Fibroblast of skin of left biceps (primary cell): ENCODE data around the gene TAF8.

Experiments
- DNase-seq, 2 experiments: peaks; one replicate each; pipeline ENCODE4 v3.0.0-alpha.2; 2013; ENCODE audit warnings: low read depth in 2 of 2

The TAF8 gene

DNA sequence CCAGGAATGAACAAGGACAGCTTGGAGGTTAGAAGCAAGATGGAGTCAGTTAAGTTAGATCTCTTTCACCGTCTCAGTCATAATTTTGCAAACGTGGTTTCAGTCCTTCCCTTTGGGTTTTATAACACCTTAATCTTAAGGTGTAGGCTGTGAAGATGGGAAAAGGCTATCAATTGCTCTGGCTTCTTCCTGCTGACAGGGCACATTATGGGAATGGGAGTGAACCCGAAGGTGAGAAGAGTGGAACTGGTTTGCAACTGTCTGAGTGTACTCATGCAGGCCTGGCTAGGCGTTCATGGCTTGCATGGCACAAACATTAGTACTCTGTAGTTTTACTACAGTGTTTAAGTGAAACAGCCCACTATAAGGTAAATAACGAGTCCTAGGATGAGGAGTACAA, 9.4 kb downstream of the TAF8 start:
- no peak for DNase-seq

GRCh38 chr6:42066156-42066675, 15.9 kb downstream of the TAF8 start:
- no peak for DNase-seq

DNA sequence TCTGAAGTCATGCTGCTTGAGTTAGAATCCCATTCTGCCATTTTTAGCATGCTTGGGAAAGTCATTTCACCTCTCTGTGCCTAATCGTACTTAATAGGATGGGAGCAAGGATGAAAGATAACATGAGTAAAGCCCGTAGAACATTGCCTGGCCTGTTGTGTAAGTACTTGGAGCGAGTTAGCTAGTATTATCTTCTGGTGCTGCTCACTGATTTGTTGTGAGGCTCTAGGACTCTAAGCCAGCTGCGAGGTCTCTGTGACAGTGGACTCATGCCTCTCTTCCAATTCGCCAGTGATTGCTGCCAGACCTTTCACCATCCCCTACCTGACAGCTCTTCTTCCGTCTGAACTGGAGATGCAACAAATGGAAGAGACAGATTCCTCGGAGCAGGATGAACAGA, 17.8 kb downstream of the TAF8 start:
- DNase-seq, result no peak

DNA sequence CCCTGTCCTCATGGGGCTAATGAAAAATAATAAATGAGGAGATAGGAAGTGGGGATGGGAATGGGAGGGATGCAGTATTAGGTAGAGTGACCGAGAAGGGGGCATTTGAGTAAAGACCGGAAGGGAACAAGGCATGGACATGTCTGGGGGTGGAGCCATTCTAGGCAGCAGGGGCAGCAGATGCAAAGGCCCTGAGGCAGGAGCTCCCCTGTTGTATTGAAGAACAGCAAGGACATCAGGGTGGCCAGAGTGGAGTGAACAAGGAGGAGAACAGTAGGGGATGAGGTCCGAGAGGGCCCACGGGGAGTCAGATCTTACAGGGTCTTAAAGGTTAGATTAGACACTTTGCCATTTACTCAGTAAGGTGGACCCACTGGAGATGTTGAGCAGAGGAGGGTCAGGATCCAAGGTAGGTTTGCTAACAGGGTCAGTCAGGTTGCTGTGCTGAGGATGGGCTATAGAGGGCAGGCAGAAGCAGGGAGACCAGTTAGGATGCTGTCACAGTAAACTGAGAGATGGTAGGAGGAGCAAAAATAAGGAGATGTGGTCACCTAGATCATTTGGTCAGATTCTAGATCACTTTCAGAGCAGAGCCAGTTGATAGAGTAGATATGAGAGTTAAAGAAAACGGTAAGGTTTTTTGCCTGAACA, 18.7 kb downstream of the TAF8 start:
- no peak for DNase-seq

- DNase-seq, result no peak
Measured at GRCh38 chr6:42071881-42072583, 21.7 kb downstream of the TAF8 start.

- no peak for DNase-seq
Measured at GRCh38 chr6:42073287-42073686, 23.0 kb downstream of the TAF8 start.

- DNase-seq, result peak in 1 of 2 experiments; percentile 40
Measured at GRCh38 chr6:42075159-42075838, 25.0 kb downstream of the TAF8 start.

GRCh38 chr6:42078386-42078785, 28.1 kb downstream of the TAF8 start:
- DNase-seq, result no peak

- DNase-seq, result no peak
Measured at GRCh38 chr6:42079941-42080464, 29.7 kb downstream of the TAF8 start.

DNA sequence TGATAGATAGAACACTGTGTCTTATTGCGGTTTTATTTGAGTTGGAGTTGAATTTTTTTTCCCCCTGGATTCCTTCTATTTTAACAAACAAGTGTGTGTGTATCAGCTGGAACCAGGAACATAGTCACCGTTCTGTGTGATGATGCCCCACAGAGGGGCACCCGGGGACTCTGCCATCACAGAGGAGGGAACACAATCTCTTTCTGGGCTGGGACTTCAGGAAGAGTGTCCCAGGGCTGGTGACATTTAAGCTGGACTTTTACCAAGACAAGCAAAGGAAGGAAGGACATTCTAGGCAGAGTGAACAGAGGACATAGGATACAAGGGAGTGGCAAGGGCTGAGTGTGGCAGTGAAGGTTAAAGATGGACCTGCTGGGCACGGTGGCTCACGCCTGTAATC, 33.2 kb downstream of the TAF8 start:
- no peak for DNase-seq

- no peak for DNase-seq
Measured at GRCh38 chr6:42084889-42085288, 34.6 kb downstream of the TAF8 start.

DNA sequence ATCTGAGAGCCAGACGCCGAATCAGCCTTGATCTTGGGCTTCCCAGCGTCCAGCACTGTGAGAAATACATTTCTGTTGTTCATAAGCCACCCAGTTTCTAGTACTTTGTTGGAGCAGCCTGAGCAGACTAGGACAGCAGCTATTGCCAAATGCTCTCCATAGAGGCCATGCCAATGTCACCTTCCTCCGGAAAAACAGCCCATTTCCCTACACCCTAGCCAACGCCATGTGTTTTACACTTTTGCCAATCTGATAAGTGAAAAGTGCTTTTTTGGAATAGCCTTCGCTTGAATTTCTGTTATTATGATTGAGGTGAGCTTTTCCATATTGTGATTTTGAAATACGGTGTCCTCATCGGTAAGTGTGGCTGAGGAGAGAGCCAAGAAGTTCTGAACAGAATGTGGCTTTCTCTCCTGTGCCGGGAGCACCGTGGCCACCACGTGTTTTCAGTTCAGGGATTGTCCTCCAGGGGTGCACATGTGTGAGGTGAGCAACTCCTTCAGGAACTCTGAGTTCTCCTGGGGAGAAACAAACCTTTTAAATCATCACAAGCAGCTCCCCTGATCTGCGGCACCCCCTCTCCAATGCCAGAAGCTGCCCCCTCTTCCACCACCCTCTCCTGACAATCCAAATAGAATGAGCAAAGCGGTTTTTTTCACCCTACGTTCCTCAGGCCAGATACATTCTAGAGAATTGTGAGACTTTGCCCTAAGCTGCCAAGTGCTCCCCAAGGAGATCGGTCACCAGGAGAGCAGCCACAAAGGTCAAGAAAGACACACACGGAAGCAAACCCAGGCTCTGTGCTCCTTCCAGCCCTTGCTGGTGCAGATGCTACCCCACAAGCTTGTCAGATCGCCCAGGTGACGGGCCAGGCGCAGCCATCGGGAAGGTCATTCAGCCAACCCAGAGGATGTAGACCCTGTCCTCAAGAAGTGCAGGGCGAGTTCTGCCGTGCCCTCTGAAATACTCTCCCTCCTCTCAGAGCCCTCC, 36.0 kb downstream of the TAF8 start:
- DNase-seq, result no peak

- DNase-seq, result no peak
Measured at GRCh38 chr6:42088101-42088591, 37.8 kb downstream of the TAF8 start.

DNA sequence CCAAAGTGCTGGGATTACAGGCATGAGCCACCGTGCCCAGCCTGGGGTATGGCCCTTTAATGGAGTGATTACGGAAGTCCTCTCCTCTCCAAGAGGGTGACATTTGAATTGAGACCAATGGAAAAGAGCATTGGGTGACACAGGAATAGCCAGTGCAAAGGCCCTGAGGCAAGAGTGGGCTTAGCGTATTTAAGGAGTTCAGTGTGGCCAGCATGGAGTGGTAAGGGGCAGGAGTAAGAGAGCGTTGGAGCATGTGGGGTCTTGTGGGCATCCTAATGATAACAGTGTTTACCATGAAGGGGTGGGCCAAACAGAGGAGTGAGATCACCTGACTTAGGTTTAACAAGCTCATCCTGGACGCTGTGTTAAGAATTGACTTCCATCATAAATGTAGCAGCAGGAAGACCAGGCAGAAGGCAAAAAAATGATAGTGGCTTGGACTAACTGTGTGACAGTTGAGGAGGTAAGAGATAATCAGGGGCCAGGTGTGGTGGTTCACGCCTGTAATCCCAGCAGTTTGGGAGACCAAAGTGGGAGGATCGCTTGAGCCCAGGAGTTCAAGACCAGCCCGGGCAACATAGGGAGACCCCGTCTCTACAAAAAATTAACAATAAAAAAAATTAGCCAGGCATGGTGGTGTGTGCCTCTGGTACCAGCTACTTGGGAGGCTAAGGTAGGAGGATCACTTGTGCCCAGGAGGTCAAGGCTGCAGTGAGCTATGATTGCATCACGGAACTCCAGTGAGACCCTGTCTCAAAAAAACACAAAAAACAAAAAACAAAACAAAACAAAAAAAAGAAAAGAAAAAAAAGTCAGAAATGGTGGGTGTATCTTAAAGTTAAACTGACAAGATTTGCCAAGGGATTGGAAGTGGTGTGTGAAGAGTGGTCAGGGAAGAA, 40.7 kb downstream of the TAF8 start:
- no peak for DNase-seq

- DNase-seq, result no peak
Measured at GRCh38 chr6:42091718-42092023, 41.3 kb downstream of the TAF8 start.

- no peak for DNase-seq
Measured at GRCh38 chr6:42093582-42094329, 43.4 kb downstream of the TAF8 start.

- DNase-seq, result no peak
Measured at GRCh38 chr6:42095094-42095493, 44.8 kb downstream of the TAF8 start.

DNA sequence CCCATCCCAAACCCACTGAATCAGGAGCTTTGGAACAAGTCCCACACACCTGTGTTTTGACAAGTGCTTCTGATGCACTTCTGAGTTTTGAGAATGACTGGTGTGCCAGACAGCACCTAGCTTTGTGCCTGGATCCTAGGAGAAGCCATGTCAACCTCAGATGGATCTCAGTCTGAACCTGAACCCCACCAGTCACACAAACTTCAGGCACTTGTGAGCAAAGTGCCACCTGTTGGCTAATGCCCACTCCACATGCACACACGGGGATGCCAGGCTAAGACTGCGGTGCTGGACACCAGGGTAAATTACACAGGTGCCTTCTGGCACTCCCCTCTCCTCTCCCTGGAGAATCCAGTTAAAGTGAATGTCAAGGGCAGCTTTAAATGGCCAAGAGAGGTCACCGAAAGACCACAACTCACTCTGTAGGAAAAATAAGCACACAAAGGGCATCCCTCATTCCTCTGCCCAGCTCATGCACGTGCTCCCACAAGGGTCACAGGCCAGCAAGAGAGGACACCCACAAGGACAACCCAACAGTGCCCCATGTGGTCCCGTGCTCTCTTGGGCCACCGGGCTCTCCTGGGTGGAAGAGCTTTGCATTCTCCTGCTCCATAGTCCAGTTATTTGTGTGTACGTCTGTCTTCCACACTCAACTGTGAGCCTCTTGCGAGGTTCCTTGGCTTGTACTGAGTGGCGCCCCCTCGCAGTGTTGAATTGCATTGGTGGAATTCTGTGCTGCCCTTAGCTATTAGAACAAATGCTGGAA, 45.6 kb downstream of the TAF8 start:
- no peak for DNase-seq
